ENCODE results near the gene RLBP1.

- TF ChIP-seq, protein P1, sequence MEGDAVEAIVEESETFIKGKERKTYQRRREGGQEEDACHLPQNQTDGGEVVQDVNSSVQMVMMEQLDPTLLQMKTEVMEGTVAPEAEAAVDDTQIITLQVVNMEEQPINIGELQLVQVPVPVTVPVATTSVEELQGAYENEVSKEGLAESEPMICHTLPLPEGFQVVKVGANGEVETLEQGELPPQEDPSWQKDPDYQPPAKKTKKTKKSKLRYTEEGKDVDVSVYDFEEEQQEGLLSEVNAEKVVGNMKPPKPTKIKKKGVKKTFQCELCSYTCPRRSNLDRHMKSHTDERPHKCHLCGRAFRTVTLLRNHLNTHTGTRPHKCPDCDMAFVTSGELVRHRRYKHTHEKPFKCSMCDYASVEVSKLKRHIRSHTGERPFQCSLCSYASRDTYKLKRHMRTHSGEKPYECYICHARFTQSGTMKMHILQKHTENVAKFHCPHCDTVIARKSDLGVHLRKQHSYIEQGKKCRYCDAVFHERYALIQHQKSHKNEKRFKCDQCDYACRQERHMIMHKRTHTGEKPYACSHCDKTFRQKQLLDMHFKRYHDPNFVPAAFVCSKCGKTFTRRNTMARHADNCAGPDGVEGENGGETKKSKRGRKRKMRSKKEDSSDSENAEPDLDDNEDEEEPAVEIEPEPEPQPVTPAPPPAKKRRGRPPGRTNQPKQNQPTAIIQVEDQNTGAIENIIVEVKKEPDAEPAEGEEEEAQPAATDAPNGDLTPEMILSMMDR (conservative IDR thresholded peaks at IDR 0.05; ENCODE audit: low read depth, low read length), result no peak
- TF ChIP-seq RFX5 (IDR thresholded peaks at IDR 0.05; ENCODE audit: low read depth, low read length), result no peak
- TF ChIP-seq RCOR1 (IDR thresholded peaks at IDR 0.05; ENCODE audit: insufficient replicate concordance, low read length), result no peak
- no peak for TF ChIP-seq ELK1 (IDR thresholded peaks at IDR 0.05; ENCODE audit: borderline replicate concordance, low read depth, low read length)
- TF ChIP-seq POLR2A (IDR thresholded peaks at IDR 0.05; ENCODE audit: low read depth, low read length), result no peak
- no peak for TF ChIP-seq MXI1 (IDR thresholded peaks at IDR 0.05; ENCODE audit: borderline replicate concordance, low read depth, low read length)
- TF ChIP-seq MAZ (IDR thresholded peaks at IDR 0.05; ENCODE audit: borderline replicate concordance, low read depth, low read length), result no peak
- no peak for TF ChIP-seq RAD21 (IDR thresholded peaks at IDR 0.05; ENCODE audit: low read length)
- TF ChIP-seq SMC3 (IDR thresholded peaks at IDR 0.05; ENCODE audit: low read depth, low read length), result no peak
- TF ChIP-seq BHLHE40 (IDR thresholded peaks at IDR 0.05; ENCODE audit: low read depth, low read length), result no peak
- TF ChIP-seq CEBPB (IDR thresholded peaks at IDR 0.05; ENCODE audit: low read depth, low read length), result no peak
These were observed 42.9 kb downstream of the RLBP1 start for GRCh38 chr15:89178307-89178977.
